Measurements from ENCODE around the gene GRIA4. TPM values are rescaled to one million over a fixed set of nuclear protein-coding genes. Genes with fewer than 3 reads are reported as not detected.

GRIA4 gene
- total RNA-seq, 1 experiment from 2014 or later = not detected

- intact Hi-C loops (cut with micrococcal nuclease; ENCODE audit: unreplicated experiment) = loop anchor here (5.0 kb wide), 1 partner anchor 333 kb away; no protein-coding TSS in a partner anchor
- DNase-seq (ENCODE audit: low spot score) = peak; percentile 53
- H3K4me1 ChIP-seq (ENCODE audit: insufficient read depth, low read length, poor library complexity, severe bottlenecking) = no peaks in the 10 kb centered on the region
- H3K9me3 ChIP-seq (ENCODE audit: low read depth, low read length, poor library complexity, severe bottlenecking) = no peaks in the 10 kb centered on the region
- H3K27ac ChIP-seq (ENCODE audit: low read depth, low read length, poor library complexity, severe bottlenecking) = no peak overlapping the region
- CTCF ChIA-PET = no interaction called here
- no peak overlapping the region for H3K4me3 ChIP-seq (ENCODE audit: low read depth, low read length, poor library complexity, severe bottlenecking)
- no TSS peak for BruUV-seq (replicated peaks)
- TF ChIP-seq CTCF (conservative IDR thresholded peaks at IDR 0.05; ENCODE audit: low read depth, low read length) (no peak), EZH2 (IDR thresholded peaks at IDR 0.05; ENCODE audit: borderline replicate concordance, low read depth, low read length, poor library complexity, severe bottlenecking) (no peak)
- H3K27me3 ChIP-seq (replicated peaks; ENCODE audit: insufficient read depth, low read depth, low read length, poor library complexity) = no peaks in the 10 kb centered on the region
- no peaks in the 10 kb centered on the region for H3K36me3 ChIP-seq (ENCODE audit: insufficient read depth, low read length, poor library complexity, severe bottlenecking)
- POLR2A ChIA-PET (ENCODE audit: low non-redundant PET) = no interaction called here
Measured at GRCh38 chr11:105840391-105840790, 230.5 kb downstream of the GRIA4 start.

GRCh38 chr11:105852403-105852802, 242.5 kb downstream of the GRIA4 start:
- H3K4me1 ChIP-seq (ENCODE audit: insufficient read depth, low read length, poor library complexity, severe bottlenecking) = no peaks in the 10 kb centered on the region
- intact Hi-C loops (cut with micrococcal nuclease; ENCODE audit: unreplicated experiment) = loop anchor here (5.0 kb wide), 1 partner anchor 1590 kb away; no protein-coding TSS in a partner anchor
- peak; percentile 14 for DNase-seq (ENCODE audit: low spot score)
- BruUV-seq (replicated peaks) = no TSS peak
- no peaks in the 10 kb centered on the region for H3K27me3 ChIP-seq (replicated peaks; ENCODE audit: insufficient read depth, low read depth, low read length, poor library complexity)
- POLR2A ChIA-PET (ENCODE audit: low non-redundant PET) = no interaction called here
- CTCF ChIA-PET = interaction anchor here (1.3 kb wide), 1 partner anchor 11 kb away, joined by 3 read pairs; no protein-coding TSS in a partner anchor
- H3K36me3 ChIP-seq (ENCODE audit: insufficient read depth, low read length, poor library complexity, severe bottlenecking) = no peaks in the 10 kb centered on the region
- no peak overlapping the region for H3K27ac ChIP-seq (ENCODE audit: low read depth, low read length, poor library complexity, severe bottlenecking)
- TF ChIP-seq EZH2 (IDR thresholded peaks at IDR 0.05; ENCODE audit: borderline replicate concordance, low read depth, low read length, poor library complexity, severe bottlenecking) (no peak), CTCF (conservative IDR thresholded peaks at IDR 0.05; ENCODE audit: low read depth, low read length) (no peak)
- no peaks in the 10 kb centered on the region for H3K9me3 ChIP-seq (ENCODE audit: low read depth, low read length, poor library complexity, severe bottlenecking)
- no peak overlapping the region for H3K4me3 ChIP-seq (ENCODE audit: low read depth, low read length, poor library complexity, severe bottlenecking)

GRCh38 chr11:105854269-105854668, 244.4 kb downstream of the GRIA4 start:
- no peak for DNase-seq (ENCODE audit: low spot score)
- no TSS peak for BruUV-seq (replicated peaks)
- ChIA-PET CTCF (no interaction called here), POLR2A (ENCODE audit: low non-redundant PET) (no interaction called here)
- no peaks in the 10 kb centered on the region for H3K36me3 ChIP-seq (ENCODE audit: insufficient read depth, low read length, poor library complexity, severe bottlenecking)
- H3K4me1 ChIP-seq (ENCODE audit: insufficient read depth, low read length, poor library complexity, severe bottlenecking) = no peaks in the 10 kb centered on the region
- H3K27me3 ChIP-seq (replicated peaks; ENCODE audit: insufficient read depth, low read depth, low read length, poor library complexity) = no peaks in the 10 kb centered on the region
- H3K4me3 ChIP-seq (ENCODE audit: low read depth, low read length, poor library complexity, severe bottlenecking) = no peak overlapping the region
- H3K9me3 ChIP-seq (ENCODE audit: low read depth, low read length, poor library complexity, severe bottlenecking) = no peaks in the 10 kb centered on the region
- no peak for TF ChIP-seq CTCF (conservative IDR thresholded peaks at IDR 0.05; ENCODE audit: low read depth, low read length)
- no peak for TF ChIP-seq EZH2 (IDR thresholded peaks at IDR 0.05; ENCODE audit: borderline replicate concordance, low read depth, low read length, poor library complexity, severe bottlenecking)
- no peak overlapping the region for H3K27ac ChIP-seq (ENCODE audit: low read depth, low read length, poor library complexity, severe bottlenecking)
- intact Hi-C loops (cut with micrococcal nuclease; ENCODE audit: unreplicated experiment) = loop anchor here (5.0 kb wide), 1 partner anchor 1592 kb away; no protein-coding TSS in a partner anchor

Data from A673 (cell line).